Astrocyte of the spinal cord (primary cell): ENCODE measurements around the gene MXRA8.
"Not testable (repeated sequence)": the region's sequence is repeated elsewhere in the genome, so short reads cannot be mapped to it uniquely, and the experiment has no call there.

ENCODE experiments used
- DNase-seq: peaks from one replicate; pipeline ENCODE4 v3.0.0; 2011; ENCODE audit warnings: low read depth, low spot score
- H3K4me3 ChIP-seq: 2 replicates; pipeline ENCODE4 v1.5.1; 2011; ENCODE audit warnings: low read depth, mild to moderate bottlenecking, low read length, moderate library complexity
- in situ Hi-C: cut with HindIII; loops from 2 replicates; pipeline ENCODE4 v1.10.0; 2017; ENCODE audit warnings: low sequenced_read_pairs
- TF ChIP-seq, protein P1 (sequence below): IDR thresholded peaks from 2 replicates; pipeline ENCODE4 v1.5.1; 2012; ENCODE audit warnings: low read depth, mild to moderate bottlenecking, low read length, inconsistent platforms

MXRA8 gene

DNA sequence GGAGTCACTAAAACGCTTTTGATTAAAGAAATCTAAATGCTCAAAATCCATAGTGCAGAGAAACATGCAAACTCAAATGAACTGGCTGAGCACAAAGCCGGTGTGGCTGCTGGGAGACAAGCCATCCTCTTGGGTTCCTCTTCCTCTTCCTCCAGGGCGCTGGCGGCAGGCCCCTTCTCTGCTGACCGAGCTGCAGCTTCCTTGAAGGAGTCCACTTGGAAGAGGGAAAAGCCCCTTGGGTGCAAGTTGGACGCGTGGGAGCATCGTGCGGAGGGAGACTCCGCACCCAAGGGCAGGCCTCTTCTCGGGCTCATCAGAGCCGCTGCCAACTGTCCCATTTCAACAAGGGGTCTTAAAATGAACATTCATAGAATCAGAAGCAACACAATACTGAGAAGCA, 32.9 kb upstream of the MXRA8 start:
- DNase-seq: no peak
- TF ChIP-seq, protein P1, sequence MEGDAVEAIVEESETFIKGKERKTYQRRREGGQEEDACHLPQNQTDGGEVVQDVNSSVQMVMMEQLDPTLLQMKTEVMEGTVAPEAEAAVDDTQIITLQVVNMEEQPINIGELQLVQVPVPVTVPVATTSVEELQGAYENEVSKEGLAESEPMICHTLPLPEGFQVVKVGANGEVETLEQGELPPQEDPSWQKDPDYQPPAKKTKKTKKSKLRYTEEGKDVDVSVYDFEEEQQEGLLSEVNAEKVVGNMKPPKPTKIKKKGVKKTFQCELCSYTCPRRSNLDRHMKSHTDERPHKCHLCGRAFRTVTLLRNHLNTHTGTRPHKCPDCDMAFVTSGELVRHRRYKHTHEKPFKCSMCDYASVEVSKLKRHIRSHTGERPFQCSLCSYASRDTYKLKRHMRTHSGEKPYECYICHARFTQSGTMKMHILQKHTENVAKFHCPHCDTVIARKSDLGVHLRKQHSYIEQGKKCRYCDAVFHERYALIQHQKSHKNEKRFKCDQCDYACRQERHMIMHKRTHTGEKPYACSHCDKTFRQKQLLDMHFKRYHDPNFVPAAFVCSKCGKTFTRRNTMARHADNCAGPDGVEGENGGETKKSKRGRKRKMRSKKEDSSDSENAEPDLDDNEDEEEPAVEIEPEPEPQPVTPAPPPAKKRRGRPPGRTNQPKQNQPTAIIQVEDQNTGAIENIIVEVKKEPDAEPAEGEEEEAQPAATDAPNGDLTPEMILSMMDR: no peak
- in situ Hi-C loops: no loop called here

GRCh38 chr1:1390675-1391074, 32.3 kb upstream of the MXRA8 start:
- TF ChIP-seq, protein P1: no peak

More for the DNA sequence above, 32.9 kb upstream of the MXRA8 start:
- H3K4me3 ChIP-seq: no peak overlapping the region

DNA sequence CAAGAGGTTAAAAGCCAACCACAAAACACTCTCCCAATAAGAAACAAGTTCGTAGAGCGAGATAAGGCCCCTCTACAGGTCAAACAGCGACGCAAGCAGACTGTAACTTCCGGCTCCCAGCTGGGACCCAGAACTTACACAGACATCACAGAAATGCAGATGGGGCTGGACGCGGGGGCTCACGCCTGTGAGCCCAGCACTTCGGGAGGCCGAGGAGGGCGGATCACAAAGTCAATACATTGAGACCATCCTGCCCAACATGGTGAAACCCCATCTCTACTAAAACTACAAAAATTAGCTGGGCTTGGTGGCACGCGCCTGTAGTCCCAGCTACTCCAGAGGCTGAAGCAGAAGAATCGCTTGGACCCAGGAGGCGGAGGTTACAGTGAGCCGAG, 29.7 kb upstream of the MXRA8 start:
- in situ Hi-C loops: no loop called here
- TF ChIP-seq, protein P1: no peak
- no peak for DNase-seq
- H3K4me3 ChIP-seq: no peak overlapping the region

More at GRCh38 chr1:1390675-1391074, 32.3 kb upstream of the MXRA8 start:
- in situ Hi-C loops: no loop called here
- no peak for DNase-seq
- H3K4me3 ChIP-seq: no peak overlapping the region

DNA sequence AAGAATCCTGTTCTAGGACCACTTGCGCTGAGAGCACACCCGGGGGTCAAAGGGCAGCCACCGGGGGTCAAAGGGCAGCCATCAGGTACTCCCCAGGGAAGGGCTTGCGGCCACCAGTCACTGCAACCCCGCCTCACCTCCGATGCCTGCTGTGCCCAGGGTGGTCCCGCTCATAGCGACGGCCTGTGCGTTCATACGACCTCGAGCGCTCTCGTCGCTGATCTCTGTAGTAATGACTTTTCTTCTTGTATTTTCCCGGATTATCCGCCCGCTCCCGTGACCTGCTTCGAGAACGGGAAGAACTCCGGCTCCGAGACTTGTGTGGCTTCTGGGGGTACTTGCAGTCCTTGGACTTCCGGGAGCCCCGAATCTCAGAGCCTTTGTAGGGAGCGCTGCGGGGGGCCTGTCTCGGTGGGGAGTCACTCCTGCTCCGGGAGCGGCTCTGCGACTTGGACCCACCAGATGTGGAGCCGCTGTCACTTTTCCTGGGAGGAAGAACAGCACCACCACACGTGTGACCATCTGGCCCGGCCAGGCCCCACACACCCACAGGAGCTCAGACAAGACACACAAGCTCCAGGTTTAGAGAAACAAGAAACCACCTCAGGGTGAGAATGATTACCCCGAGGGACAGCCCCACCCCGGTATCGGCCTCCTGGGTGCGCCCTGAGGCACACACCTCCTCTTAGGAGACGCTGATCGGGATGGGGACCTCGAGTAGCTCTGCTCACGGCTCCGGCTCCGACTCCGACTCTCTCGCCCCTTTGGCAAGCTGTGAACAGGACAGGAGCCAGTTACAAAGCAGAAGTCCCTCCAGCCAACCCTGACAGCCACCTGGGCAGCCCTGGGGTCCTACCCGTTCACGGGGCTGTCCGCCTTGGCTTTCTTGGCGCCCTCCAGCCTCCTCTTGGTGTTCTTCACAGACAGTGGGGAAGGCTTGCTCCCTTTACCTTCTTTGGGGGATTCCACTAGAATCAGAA, 29.0 kb upstream of the MXRA8 start:
- TF ChIP-seq, protein P1: no peak
- in situ Hi-C loops: no loop called here
- DNase-seq: no peak
- H3K4me3 ChIP-seq: no peak overlapping the region

GRCh38 chr1:1385931-1386330, 27.6 kb upstream of the MXRA8 start:
- TF ChIP-seq, protein P1: no peak
- no peak for DNase-seq
- in situ Hi-C loops: no loop called here
- no peak overlapping the region for H3K4me3 ChIP-seq

DNA sequence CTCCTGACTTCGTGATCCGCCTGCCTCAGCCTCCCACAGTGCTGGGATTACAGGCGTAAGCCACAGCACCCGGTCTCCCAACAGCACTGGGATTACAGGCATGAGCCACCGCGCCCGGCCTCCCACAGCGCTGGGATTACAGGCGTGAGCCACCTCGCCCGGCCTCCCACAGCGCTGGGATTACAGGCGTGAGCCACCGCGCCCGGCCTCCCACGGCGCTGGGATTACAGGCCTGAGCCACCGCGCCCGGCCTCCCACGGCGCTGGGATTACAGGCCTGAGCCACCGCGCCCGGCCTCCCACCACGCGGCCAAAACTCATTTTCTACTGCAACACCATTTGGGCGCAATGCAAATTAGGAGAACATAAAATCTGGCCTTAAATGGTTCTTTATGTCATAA, 27.0 kb upstream of the MXRA8 start:
- DNase-seq, H3K4me3 ChIP-seq, in situ Hi-C loops: not testable (repeated sequence)

DNA sequence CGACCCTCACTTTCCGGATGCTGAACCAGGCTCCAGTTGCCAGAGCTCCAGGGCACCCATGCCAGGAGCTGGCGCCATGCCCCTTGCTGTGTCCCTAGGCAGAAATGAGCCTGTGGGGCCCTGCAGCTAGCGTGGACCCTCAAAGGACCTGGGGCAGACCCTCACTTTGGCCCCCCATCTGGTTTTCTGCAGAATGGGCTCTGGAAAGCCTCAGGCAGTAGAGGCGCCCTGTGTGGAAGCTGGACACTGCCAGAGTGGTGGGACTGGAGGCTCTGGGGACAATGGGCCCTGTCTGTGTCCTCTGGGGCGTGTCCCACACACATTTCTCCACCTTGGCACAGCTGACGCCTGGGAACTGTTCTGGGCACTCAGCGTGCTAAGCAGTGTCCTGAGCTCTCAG, 22.9 kb upstream of the MXRA8 start:
- TF ChIP-seq, protein P1: no peak
- no peak overlapping the region for H3K4me3 ChIP-seq
- in situ Hi-C loops: no loop called here
- no peak for DNase-seq
